Measurements from ENCODE around the gene LRRN4CL.
"Not testable (repeated sequence)": the region's sequence is repeated elsewhere in the genome, so short reads cannot be mapped to it uniquely, and the experiment has no call there.

LRRN4CL gene

DNA sequence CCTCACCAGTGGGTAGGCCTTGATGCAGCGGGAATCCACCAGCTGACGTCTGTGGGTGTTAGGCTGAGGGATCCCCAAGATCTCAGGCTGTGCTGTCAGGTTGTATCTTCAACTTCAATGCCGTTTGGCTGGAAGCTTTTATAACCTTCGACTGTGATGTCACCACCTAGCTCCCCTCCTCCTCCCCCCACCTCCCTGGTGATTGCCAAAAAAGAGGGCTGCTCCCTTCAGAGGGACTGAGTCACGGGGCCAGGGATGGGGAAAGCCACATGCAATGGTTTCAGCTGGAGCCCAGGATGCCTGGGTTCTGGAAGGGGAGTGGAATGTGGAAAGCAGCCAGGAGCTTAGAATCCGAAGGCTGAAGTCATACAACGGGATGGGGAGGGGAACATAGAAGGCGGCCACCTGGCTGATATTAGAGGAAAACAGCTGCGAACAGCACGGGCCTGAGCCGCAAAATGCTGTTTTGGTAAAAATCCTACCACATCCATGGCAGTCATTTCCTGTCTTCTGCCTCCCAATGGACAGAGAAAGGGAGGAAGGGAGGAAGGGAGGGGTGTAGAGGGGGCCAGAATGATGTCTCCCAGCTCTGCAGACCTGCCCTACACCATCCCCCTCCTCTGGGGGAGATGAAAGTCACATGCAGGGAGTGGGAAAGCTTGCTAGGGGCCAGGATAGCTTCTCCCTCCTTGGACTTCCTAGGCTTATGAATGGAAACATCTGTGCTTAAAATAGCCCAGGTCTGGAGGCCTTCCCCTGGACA is at the start of gene LRRN4CL:
Gene LRRN4CL (minus strand): TSS at position 110 of the 763 bp plus-strand sequence. CDS start 1,022 bp downstream, outside the sequence.
- DNase-seq (ENCODE audit: low read depth in 2 of 2): no peak

DNA sequence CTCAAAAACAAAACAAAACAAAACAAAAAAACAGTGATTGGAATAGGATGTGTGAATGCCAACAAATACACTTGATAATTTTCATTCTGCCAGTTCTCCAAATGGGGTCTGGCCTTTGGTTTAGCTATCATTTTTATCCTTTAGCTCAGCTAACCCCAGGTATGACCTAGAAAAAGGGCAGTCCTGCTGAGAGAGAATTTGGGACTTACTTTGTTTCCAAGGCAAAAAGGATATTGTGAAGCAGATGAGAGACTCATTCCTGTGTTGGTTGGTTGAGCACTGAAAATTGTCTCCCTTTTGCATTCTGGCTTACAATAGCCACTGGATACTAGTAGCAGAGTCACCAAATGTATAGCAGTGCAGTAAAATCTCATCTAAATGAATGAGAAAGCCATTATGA is 47.9 kb upstream of the LRRN4CL start:
- no peak for DNase-seq (ENCODE audit: low read depth in 2 of 2)

- DNase-seq (ENCODE audit: low read depth in 2 of 2): no peak
These were observed 43.5 kb upstream of the LRRN4CL start for GRCh38 chr11:62732830-62733229.

DNA sequence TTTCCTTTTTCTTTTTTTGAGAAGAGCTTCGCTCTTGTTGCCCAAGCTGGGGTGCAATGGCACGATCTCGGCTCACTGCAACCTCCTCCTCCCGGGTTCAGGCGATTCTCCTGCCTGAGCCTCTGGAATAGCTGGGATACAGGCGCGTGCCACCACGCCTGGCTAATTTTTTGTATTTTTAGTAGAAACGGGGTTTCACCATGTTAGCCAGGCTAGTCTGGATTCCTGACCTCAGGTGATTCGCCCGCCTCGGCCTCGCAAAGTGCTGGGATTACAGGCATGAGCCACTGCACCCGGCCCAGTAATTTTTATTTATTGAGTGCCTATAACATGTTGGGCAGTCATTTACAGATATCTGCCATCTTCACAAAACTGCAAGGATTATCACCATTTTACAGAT is 40.7 kb upstream of the LRRN4CL start:
- DNase-seq (ENCODE audit: low read depth in 2 of 2): not testable (repeated sequence)

- peak; percentile 76 to 77 for DNase-seq (ENCODE audit: low read depth in 2 of 2)
These were observed 39.0 kb upstream of the LRRN4CL start, which contains the start of gene TTC9C for GRCh38 chr11:62728171-62728988. Gene TTC9C (plus strand): TSS chr11:62728486. CDS start chr11:62728849, 363 bp downstream.

DNA sequence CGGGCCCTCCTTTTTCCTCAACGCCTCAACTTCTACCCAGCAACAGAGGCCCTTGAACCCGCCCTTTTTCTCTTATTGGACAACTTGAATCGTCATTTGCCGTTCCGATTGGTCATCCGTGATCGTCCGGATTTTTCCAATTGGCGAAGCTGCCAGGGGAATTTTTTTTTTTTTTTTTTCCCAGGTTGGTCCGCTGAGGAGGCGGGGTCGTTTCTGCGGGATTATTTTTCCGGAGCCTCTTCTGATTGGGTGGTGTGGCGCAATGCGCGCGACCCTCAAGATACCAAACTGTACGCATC is 38.5 kb upstream of the LRRN4CL start:
- peak; percentile 74 to 76 for DNase-seq (ENCODE audit: low read depth in 2 of 2)

GRCh38 chr11:62727165-62727871 is 38.0 kb upstream of the LRRN4CL start, which contains the start of gene HNRNPUL2:
Gene HNRNPUL2 (minus strand): TSS chr11:62727457. CDS start chr11:62727156, 301 bp downstream.
- DNase-seq (ENCODE audit: low read depth in 2 of 2): peak; percentile 99

DNA sequence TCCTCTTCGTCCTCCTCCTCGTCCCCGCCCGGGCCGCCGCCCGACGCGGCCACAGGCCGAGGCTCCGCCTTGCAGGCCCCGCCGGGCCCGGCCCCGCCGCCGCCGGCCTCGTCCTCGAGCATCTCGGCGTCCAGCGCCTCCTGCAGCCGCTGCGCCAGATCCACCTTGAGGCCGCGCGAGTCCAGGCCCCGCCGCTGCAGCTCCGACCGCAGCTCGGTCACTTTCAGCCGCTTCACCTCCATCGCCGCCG is 37.5 kb upstream of the LRRN4CL start:
- no peak for DNase-seq (ENCODE audit: low read depth in 2 of 2)

DNA sequence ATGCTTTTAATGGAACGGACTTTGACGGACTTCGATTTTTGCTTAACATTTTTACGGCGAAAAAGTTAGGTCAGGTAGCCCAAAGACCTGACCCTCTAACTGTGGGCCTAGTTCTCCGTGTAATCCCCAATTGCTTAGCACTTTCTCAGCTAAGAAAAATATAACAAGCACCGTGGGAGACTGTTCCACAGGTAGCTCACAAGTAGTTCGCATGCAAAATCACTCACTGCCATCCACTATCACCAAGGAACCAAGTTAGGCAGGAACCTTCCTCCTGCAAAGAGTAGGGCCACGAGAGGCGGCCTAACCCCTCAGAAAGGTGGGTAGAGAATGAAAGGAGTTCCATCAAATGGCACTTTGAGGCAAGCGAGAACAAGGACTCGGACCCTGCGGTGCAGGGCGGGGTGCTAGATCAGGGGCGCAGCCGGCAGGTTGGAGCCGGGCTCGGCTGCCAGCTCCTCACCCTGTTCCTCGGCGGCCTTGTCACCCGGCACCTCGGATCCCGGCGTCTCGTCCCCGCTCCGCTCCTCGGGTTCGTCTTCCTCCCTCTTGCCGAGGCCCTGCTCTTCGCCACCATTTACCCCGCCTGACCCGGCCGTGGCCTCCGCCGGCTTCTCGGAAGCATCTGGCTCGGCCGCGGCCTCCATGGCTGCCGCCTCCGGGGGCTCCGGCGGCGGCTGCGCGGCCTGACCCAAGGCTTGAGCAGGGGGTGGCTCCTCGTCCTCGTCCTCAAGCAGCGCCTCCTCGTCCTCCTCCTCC is 37.0 kb upstream of the LRRN4CL start:
- no peak for DNase-seq (ENCODE audit: low read depth in 2 of 2)

GRCh38 chr11:62725646-62726045 is 36.3 kb upstream of the LRRN4CL start:
- DNase-seq (ENCODE audit: low read depth in 2 of 2): no peak

DNA sequence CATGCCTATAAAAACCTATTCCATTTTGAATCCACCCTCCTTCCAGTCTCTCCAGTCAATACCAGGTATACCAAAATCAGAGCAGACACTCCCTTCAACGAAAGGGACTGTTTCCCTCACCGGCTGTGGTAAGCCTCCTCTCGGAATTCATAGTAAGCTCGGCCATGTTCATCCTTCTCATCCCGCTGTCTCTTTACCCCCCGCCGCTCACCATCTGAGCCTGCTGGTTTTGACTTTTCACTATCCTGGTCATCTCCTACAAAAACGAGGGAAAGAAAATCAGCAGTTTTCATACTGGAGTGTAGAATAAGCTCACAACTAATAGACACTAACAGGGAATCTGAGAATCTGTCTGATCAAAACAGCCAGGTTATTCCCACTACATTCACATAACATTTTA is 34.8 kb upstream of the LRRN4CL start:
- no peak for DNase-seq (ENCODE audit: low read depth in 2 of 2)

- no peak for DNase-seq (ENCODE audit: low read depth in 2 of 2)
These were observed 32.7 kb upstream of the LRRN4CL start for GRCh38 chr11:62721994-62722393.

DNA sequence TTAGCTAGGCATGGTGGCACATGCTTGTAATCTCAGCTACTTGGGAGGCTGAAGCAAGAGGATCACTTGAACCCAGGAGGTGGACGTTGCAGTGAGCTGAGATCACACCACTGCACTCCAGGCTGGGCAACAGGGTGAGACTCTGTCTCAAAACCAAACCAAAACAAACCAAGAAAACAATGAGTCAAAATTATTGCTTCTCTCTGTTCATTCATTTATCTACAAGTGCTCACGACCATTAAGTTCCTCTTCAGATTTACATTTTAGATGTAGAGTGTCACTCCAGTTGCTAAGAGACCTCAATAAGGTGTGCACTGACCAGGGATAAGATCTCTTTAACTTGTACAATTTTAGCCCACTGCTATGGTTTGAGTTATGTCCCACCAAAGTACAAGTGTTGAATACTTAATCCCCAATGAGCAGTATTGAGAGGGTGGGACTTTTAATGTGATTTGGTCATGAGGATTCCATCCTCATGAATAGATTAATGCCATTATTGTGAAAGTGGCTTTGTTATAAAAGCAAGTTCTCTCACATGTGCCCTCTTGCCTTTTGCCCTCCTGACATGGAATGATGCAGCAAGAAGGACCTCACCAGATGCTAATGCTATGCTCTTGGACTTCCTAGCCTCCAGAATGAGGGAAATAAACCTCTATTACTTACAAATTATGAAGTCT is 30.1 kb upstream of the LRRN4CL start:
- DNase-seq (ENCODE audit: low read depth in 2 of 2): no peak

- no peak for DNase-seq (ENCODE audit: low read depth in 2 of 2)
These were observed 27.5 kb upstream of the LRRN4CL start for GRCh38 chr11:62716816-62717215.

GRCh38 chr11:62716206-62716605 is 26.9 kb upstream of the LRRN4CL start:
- DNase-seq (ENCODE audit: low read depth in 2 of 2): no peak

DNA sequence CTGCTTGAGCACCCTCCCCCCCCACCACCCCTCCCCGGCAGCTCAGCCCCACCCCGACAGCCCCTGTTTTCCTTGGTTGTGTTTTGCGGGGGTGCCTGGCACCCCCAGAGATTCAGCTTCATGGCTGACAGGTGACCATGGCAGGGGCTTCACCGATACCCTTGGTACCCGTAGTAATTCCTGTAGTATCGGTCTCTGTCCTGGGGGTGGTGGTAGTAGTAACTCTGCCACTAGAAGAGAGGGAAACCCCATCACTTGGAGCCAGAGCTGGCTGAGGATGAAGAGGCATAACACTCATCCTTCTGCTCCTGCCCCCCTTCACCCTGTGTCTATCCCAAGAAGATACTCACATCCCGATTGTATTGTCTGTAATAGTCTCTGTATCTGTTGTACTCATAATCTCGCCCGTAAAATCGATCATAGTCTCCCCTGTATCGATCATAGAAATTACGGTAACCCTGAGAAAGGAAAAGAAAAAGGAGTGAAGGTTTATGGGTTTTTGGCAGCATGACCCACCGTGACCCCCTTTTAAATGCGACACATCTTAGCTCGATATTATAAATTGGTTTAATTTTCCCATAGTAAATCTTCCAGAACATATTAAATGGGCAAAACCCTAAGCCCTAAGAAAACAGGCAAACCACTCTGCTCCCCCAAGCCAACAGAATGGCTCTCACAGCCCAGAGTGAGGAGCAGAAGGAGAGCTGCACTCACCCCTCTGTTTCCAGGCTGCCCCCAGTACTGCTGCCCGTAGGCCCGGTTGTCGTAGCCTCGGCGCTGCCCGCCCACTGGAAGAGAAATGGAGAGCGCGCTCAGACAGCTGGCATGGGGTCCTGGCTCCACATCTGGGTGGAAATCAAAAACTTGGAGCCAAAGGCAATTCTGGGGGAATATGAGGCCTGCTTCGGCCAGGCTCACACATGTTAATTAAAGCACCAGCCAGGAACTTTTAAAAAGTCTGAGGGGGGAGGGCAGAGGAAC is 26.1 kb upstream of the LRRN4CL start:
- no peak for DNase-seq (ENCODE audit: low read depth in 2 of 2)

- DNase-seq (ENCODE audit: low read depth in 2 of 2): no peak
These were observed 24.0 kb upstream of the LRRN4CL start for GRCh38 chr11:62713343-62713742.

DNA sequence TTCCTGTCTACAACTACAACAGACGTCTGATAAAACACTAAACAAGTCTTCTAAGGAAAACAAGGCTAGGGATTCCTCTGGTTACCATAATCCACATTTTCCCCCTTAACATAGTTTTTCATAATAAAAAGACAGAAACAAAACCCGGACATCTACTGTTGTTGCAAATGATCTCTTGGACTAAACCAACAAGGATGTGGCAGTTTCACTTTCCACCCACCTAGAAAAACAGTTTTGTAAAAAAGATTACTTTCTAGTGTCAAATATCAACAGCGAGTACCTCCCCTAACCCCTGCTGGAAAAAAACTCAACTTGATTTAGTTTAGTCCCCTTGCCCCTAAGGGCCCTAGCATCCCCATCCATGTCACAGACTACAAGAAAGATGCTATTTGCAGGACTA is 23.5 kb upstream of the LRRN4CL start:
- no peak for DNase-seq (ENCODE audit: low read depth in 2 of 2)

DNA sequence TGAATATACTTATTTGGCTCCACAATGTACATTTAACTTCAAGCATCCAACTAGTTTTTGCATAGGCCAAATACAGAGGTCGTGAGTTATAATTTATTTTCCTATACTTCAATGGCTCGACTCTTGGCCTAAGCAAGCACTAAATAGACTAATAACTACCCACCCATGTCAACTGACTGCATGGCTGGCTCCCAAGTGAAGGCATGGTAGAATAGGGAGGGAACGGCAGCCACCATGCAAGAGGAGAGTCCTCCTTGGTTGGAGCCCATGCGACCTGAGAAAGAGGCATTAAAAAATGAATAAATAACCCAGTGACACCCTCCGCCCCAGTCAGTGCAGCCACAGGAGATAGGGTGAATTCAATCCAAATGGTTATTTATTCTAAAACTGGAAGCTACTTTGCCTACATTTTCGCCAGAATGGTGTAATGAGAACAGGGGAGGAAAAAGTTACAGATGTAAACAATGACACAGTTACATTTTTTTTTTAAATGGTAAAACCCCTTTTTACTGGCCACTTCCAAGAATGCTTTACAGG is 23.0 kb upstream of the LRRN4CL start:
- no peak for DNase-seq (ENCODE audit: low read depth in 2 of 2)

- DNase-seq (ENCODE audit: low read depth in 2 of 2): no peak
These were observed 20.6 kb upstream of the LRRN4CL start for GRCh38 chr11:62710001-62710345.

Measured in stimulated activated CD8-positive, alpha-beta memory T cell treated with anti-CD3 and anti-CD28 coated beads, Interleukin-15, amount 100 ng/mL, for 48 hours (primary cell).